Measurements from ENCODE around the gene RNF166. TPM values are rescaled to one million over a fixed set of nuclear protein-coding genes. Genes with fewer than 3 reads are reported as not detected.
A peak's percentile ranks its signal among the peaks of the same experiment; 100 is the strongest.

The RNF166 gene
- total and polyA plus RNA-seq, 2 of the 13 experiments (the other 11 are each of a cell fraction or from before 2014, with no cell fraction given), result 21.4 to 23.0 TPM

- TF ChIP-seq EED (CRISPR knock-in tag; IDR thresholded peaks at IDR 0.05) (peak; percentile 73), ZNF761 (CRISPR knock-in tag; conservative IDR thresholded peaks at IDR 0.05) (peak; percentile 87; the same call in 1 of the 2 replicates), ZFP36L1 (CRISPR knock-in tag; IDR thresholded peaks at IDR 0.05) (peak; percentile 70), ZBTB37 (CRISPR knock-in tag; IDR thresholded peaks at IDR 0.05) (0 out of 2 replicates have a peak, but pooled peaks have one; percentile 27), MTA1 (CRISPR knock-in tag; IDR thresholded peaks at IDR 0.05; ENCODE audit: borderline replicate concordance) (peak; percentile 64; the same call in 1 of the 2 replicates), MLX (CRISPR knock-in tag; IDR thresholded peaks at IDR 0.05) (peak; percentile 50), KDM5B (CRISPR knock-in tag; IDR thresholded peaks at IDR 0.05; ENCODE audit: borderline replicate concordance) (peak; percentile 73; the same call in 1 of the 2 replicates), ZNF124 (CRISPR knock-in tag; IDR thresholded peaks at IDR 0.05) (peak; percentile 40; the same call in 1 of the 2 replicates), ZSCAN12 (CRISPR knock-in tag; IDR thresholded peaks at IDR 0.05) (0 out of 2 replicates have a peak, but pooled peaks have one; percentile 31), SMYD3 (CRISPR knock-in tag; IDR thresholded peaks at IDR 0.05) (no peak), ZNF552 (CRISPR knock-in tag; IDR thresholded peaks at IDR 0.05; ENCODE audit: borderline replicate concordance) (peak; percentile 80), ZNF619 (CRISPR knock-in tag; IDR thresholded peaks at IDR 0.05) (peak; percentile 69; the same call in 1 of the 2 replicates), ZNF564 (CRISPR knock-in tag; IDR thresholded peaks at IDR 0.05) (0 out of 2 replicates have a peak, but pooled peaks have one; percentile 45), CERS6 (CRISPR knock-in tag; IDR thresholded peaks at IDR 0.05) (no peak), FLYWCH1 (CRISPR knock-in tag; IDR thresholded peaks at IDR 0.05) (no peak), MAF1 (CRISPR knock-in tag; IDR thresholded peaks at IDR 0.05; ENCODE audit: borderline replicate concordance) (0 out of 2 replicates have a peak, but pooled peaks have one; percentile 50), PPARG (CRISPR knock-in tag; conservative IDR thresholded peaks at IDR 0.05) (no peak), RAD21 (CRISPR knock-in tag; IDR thresholded peaks at IDR 0.05) (peak; percentile 17), ZBTB38 (CRISPR knock-in tag; IDR thresholded peaks at IDR 0.05) (peak; percentile 78), ZNF512 (CRISPR knock-in tag; IDR thresholded peaks at IDR 0.05) (no peak), ZNF546 (CRISPR knock-in tag; conservative IDR thresholded peaks at IDR 0.05) (0 out of 2 replicates have a peak, but pooled peaks have one; percentile 42), ZNF674 (CRISPR knock-in tag; IDR thresholded peaks at IDR 0.05; ENCODE audit: low read depth) (0 out of 2 replicates have a peak, but pooled peaks have one; percentile 36), MED13 (CRISPR knock-in tag; IDR thresholded peaks at IDR 0.05) (no peak), SOX13 (IDR thresholded peaks at IDR 0.05) (no peak), SOX13 (CRISPR knock-in tag; conservative IDR thresholded peaks at IDR 0.05 in 1 of 2, IDR thresholded peaks at IDR 0.05 in 1 of 2) (no peak), ZMYM4 (CRISPR knock-in tag; IDR thresholded peaks at IDR 0.05) (peak; percentile 10; the same call in 1 of the 2 replicates), ZFP36L2 (CRISPR knock-in tag; IDR thresholded peaks at IDR 0.05) (no peak)
Measured at GRCh38 chr16:88686439-88687253, 19.6 kb downstream of the RNF166 start, which contains the start of gene SNAI3 (continued).
